Hematopoietic multipotent progenitor cell treated with erythropoietin and hydrocortisone succinate and interleukin-3 and kit ligand, for 15 days (in vitro differentiated cells): ENCODE data around the gene NUDT3.
"Not testable (repeated sequence)": the region's sequence is repeated elsewhere in the genome, so short reads cannot be mapped to it uniquely, and the experiment has no call there.

Experiments used
- DNase-seq: peaks from one replicate; pipeline ENCODE4 v3.0.0-alpha.2; 2015; ENCODE audit warnings: low spot score

NUDT3 gene

DNA sequence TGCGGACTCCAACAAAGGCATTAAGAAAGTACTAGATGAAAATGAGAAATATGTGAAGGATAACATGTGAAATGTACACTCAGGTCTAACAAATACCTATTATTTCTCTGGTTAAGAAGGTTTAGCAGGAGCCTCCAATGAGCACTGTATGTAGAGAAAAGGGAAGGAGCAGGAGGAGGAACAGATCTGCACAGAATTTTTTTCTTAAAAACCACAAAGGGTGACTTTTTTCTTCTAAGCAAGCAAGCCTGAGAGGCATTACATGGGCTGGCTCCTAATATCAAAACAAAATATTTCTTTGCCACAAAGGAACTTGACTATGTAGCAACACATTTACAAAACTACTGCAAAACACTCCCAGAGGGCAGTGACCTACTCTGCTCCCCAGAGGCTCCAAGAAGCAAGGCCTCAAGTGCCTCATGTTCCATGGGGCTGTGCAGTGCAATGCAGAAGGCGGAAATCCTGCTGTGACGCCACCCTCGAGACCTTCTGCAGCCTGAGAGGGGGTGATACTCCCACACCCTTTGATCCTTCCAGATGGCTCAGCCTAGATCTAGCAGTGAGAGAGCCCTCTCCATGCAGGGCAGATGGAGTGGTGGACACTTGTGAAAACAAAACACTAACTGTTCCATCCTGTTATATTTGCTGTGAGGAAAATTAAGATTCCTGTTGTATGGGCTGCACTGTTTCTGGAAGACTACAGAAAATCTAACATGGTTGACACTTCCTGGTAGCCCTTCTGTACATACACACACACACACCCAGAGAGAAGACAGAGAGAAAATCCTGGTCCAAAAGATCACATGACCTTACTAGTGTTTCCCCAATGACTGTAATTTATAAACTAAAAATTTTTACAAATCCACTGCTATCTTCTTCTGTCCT, 107.7 kb downstream of the NUDT3 start:
- DNase-seq = no peak

GRCh38 chr6:34281702-34282334, 110.7 kb downstream of the NUDT3 start:
- no peak for DNase-seq

GRCh38 chr6:34280216-34280615, 112.3 kb downstream of the NUDT3 start:
- DNase-seq = no peak

- DNase-seq = no peak
Measured at GRCh38 chr6:34278833-34279232, 113.6 kb downstream of the NUDT3 start.

DNA sequence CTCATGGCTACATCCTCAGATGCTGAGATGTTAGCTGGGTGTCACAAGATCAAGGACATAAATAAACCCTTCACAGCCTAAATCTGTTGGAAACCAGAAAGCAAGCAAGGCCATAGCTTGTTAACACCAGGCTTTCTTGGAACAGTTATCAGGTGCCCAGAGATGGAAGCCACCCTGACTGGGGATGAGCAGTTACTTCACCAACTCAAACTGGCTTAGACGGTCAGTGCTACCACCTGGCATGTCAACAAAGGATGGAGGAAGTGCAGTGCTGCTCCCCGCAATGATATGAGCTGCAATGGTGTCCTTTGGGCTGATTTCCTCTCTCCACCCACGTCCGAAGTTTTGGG, 114.7 kb downstream of the NUDT3 start:
- no peak for DNase-seq

GRCh38 chr6:34276881-34277762, 115.3 kb downstream of the NUDT3 start:
- DNase-seq = no peak

GRCh38 chr6:34276191-34276590, 116.3 kb downstream of the NUDT3 start:
- no peak for DNase-seq

- DNase-seq = no peak
Measured at GRCh38 chr6:34275128-34275804, 117.2 kb downstream of the NUDT3 start.

GRCh38 chr6:34274129-34274528, 118.3 kb downstream of the NUDT3 start:
- no peak for DNase-seq

GRCh38 chr6:34273242-34273805, 119.1 kb downstream of the NUDT3 start:
- DNase-seq = peak; percentile 54

DNA sequence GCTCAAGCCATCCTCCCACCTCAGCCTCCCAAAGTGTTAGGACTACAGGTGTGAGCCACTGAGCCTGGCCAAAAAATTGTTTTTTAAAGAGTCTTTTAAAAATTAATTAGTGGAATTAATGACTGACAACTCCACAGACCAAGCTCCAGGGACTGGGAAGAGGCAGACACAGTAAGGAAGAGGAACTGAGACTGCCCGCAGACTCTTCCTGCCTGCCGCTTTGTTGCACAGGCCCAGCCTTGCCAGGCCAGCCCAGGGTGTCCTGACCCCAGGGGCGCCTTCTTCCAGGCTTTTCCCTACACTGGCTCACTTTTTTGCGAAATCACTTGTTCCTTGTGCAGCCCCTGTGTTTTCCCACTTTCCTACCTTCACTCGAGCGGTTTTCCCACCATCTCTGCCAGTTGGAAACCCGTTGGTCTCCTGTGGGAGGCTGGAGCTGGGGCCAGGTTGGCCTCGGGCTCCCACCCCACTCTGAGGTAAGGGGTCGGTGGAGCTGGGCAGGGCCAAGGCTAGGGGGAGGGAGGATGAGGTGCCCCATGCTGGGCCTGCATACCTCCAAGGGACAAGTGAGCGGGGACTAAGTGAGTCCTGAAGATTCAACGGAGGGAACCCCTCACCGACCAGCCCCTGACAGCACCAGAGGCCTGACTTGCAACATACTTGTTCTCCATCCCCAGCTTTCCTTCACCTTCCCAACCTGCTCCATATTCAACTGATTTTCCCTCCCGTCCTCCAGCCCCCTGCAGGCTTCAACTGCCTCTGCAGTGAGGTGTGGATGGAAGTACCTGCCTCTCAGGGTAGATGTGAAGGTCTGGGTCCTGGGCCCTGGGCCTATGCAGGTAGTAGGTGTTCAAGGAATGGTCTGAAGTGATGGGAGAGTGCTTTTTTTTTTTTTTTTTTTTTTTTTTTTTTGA, 120.2 kb downstream of the NUDT3 start:
- no peak for DNase-seq

- not testable (repeated sequence) for DNase-seq
Measured at GRCh38 chr6:34269658-34270341, 122.7 kb downstream of the NUDT3 start.

GRCh38 chr6:34269132-34269531, 123.3 kb downstream of the NUDT3 start:
- not testable (repeated sequence) for DNase-seq

GRCh38 chr6:34267746-34268145, 124.7 kb downstream of the NUDT3 start:
- DNase-seq = no peak

DNA sequence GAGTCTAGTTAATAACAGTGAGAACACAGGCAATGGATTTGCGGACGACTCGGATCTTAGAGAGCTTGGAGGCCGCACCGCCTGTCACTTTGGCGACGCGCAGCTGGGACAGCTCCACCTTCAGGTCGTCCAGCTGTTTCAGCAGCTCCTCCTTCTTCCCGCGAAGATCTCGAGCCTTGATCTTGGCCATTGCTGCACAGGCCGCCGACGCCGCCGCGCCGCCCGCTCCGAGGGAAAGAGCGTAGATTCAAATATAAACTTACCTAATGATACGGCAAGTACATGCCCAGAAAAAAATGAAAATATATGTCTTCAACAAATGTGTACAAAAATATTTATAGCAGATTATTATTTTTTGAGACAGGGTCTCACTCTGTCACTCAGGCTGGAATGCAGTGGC, 129.0 kb downstream of the NUDT3 start:
- DNase-seq = not testable (repeated sequence)

DNA sequence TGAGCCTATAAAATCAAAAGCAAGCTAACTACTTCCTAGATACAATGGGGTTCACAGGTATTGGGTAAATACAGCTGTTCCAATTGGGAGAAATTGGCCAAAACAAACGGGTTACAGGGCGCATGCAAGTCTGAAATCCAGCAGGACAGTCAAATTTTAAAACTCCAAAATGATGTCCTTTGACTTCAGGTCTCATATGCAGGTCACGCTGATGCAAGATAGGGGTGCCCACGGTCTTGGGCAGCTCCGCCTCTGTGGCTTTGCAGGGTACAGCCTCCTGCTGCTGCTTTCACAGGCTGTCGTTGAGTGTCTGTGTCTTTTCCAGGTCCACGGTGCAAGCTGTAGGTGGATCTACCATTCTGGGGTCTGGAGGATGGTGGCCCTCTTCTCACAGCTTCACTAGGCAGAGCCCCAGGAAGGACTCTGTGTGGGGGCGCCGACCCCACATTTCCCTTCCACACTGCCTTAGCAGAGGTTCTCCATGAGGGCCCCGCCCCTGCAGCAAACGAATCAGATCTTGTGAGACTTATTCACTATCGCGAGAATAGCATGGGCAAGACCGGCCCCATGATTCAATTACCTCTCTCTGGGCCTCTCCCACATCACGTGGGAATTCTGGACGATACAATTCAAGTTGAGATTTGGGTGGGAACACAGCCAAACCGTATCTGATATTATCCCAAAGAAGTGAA, 131.7 kb downstream of the NUDT3 start:
- DNase-seq = no peak

DNA sequence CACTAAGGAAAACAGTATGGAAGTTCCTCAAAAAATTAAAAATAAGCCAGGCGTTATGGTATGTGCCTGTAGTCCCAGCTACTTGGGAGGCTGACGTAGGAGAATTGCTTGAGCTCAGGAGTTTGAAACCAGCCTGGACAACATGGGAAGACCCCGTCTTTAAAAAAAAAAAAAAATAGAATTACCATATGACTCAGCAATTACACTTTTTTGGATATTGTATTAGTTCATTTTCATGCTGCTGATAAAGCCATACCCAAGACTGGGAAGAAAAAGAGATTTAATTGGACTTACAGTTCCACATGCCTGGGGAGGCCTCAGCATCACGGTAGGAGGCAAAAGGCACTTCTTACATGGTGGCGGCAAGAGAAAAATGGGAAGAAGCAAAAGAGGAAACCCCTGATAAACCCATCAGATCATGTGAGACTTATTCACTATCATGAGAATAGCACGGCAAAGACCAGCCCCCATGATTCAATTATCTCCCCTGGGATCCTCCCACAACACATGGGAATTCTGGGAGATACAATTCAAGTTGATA, 132.9 kb downstream of the NUDT3 start:
- no peak for DNase-seq

- not testable (repeated sequence) for DNase-seq
Measured at GRCh38 chr6:34252395-34252794, 140.1 kb downstream of the NUDT3 start.
